ENCODE results near the gene NUDT5. TPM values are rescaled to one million over a fixed set of nuclear protein-coding genes. Genes with fewer than 3 reads are reported as not detected.
"Not testable (repeated sequence)": the region's sequence is repeated elsewhere in the genome, so short reads cannot be mapped to it uniquely, and the experiment has no call there.

NUDT5 gene
- total RNA-seq, 1 experiment from 2014 or later, result 54.0 TPM

DNA sequence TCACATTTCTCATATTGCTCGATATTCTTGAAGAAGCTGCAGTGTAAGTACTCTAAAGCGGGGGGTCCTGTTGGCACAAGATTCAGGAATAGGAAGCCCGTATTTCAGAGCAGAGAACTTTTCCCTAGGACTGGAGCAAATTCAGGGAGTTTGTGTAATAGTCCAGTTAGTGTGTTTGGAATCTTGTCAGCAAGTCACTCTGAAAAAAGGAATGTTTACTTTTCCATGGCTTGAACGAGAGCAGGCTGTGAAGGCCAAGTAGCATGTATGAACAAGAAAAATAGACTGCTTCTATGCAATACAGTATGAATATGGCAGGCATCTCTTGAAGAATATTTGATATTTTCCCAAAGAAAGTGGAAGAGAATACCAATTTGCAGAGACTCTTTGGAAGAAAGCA is 40.1 kb upstream of the NUDT5 start:
- ChIA-PET CTCF (no interaction called here), POLR2A (no interaction called here)
- no TSS peak for BruUV-seq (replicated peaks)
- Histone ChIP-seq H3K4me3 (ENCODE audit: low read depth in 2 of 2, low read length in 2 of 2) (no peak overlapping the region), H3K36me3 (ENCODE audit: control insufficient read depth, insufficient read depth, low read length) (peaks cover 11% of the 10 kb centered on the region), H3K4me1 (ENCODE audit: control insufficient read depth, insufficient read depth, low read length) (no peaks in the 10 kb centered on the region), H3K9me3 (ENCODE audit: control insufficient read depth, insufficient read depth, low read depth, low read length) (no peaks in the 10 kb centered on the region), H3K27me3 (ENCODE audit: control insufficient read depth, insufficient read depth, low read length) (no peaks in the 10 kb centered on the region), H3K27ac (ENCODE audit: low read length) (no peak overlapping the region)
- in situ Hi-C loops (cut with HindIII; ENCODE audit: low pct_unique_long_range_greater_than_20kb, low sequenced_read_pairs), result no loop called here
- TF ChIP-seq POLR2AphosphoS5 (IDR thresholded peaks at IDR 0.05; ENCODE audit: low read depth, low read length), result no peak
- intact Hi-C loops (cut with micrococcal nuclease; ENCODE audit: unreplicated experiment), result no loop called here
- DNase-seq (ENCODE audit: low read depth, low spot score), result no peak
- no peak for ATAC-seq

DNA sequence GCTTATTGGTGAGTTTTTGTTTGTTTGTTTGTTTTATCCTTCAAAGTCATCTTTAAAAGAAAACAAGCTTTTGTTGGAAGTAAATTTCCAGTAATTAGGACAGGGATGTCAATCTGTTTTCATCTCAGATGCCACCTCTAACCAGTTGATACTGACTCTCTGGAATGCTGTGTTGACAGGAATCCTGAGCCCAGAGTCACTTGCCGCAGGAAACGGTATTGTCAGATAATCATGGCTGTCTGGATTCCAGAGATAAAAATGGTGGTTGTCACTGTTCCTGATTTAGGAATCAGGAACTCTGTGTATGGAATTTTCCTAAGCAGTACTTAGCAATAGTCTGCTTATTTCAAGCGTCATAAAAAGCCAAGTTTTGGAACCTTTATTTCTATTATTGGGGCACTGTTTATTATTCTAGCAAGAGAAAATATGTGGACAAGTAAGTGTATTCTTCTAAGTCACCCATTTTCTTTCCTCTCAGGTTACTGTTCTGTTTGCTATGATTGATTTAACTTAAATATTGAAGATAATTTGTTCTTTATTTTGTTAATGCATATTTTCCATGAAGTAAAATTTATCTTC is 39.5 kb upstream of the NUDT5 start:
- Histone ChIP-seq H3K27me3 (ENCODE audit: control insufficient read depth, insufficient read depth, low read length) (no peaks in the 10 kb centered on the region), H3K4me3 (ENCODE audit: low read depth in 2 of 2, low read length in 2 of 2) (no peak overlapping the region), H3K27ac (ENCODE audit: low read length) (no peak overlapping the region), H3K9me3 (ENCODE audit: control insufficient read depth, insufficient read depth, low read depth, low read length) (no peaks in the 10 kb centered on the region), H3K4me1 (ENCODE audit: control insufficient read depth, insufficient read depth, low read length) (no peaks in the 10 kb centered on the region), H3K36me3 (ENCODE audit: control insufficient read depth, insufficient read depth, low read length) (peaks cover 12% of the 10 kb centered on the region)
- DNase-seq (ENCODE audit: low read depth, low spot score), result no peak
- ATAC-seq, result no peak
- ChIA-PET CTCF (no interaction called here), POLR2A (no interaction called here)
- in situ Hi-C loops (cut with HindIII; ENCODE audit: low pct_unique_long_range_greater_than_20kb, low sequenced_read_pairs), result no loop called here
- intact Hi-C loops (cut with micrococcal nuclease; ENCODE audit: unreplicated experiment), result no loop called here
- no TSS peak for BruUV-seq (replicated peaks)
- no peak for TF ChIP-seq SIN3A (IDR thresholded peaks at IDR 0.05; ENCODE audit: borderline replicate concordance, insufficient read depth, low read depth, low read length)
- no peak for TF ChIP-seq TCF7L2 (IDR thresholded peaks at IDR 0.05; ENCODE audit: low read depth, low read length)
- TF ChIP-seq, protein P1, sequence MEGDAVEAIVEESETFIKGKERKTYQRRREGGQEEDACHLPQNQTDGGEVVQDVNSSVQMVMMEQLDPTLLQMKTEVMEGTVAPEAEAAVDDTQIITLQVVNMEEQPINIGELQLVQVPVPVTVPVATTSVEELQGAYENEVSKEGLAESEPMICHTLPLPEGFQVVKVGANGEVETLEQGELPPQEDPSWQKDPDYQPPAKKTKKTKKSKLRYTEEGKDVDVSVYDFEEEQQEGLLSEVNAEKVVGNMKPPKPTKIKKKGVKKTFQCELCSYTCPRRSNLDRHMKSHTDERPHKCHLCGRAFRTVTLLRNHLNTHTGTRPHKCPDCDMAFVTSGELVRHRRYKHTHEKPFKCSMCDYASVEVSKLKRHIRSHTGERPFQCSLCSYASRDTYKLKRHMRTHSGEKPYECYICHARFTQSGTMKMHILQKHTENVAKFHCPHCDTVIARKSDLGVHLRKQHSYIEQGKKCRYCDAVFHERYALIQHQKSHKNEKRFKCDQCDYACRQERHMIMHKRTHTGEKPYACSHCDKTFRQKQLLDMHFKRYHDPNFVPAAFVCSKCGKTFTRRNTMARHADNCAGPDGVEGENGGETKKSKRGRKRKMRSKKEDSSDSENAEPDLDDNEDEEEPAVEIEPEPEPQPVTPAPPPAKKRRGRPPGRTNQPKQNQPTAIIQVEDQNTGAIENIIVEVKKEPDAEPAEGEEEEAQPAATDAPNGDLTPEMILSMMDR (IDR thresholded peaks at IDR 0.05), result no peak
- no peak for TF ChIP-seq POLR2AphosphoS5 (IDR thresholded peaks at IDR 0.05; ENCODE audit: low read depth, low read length)
- TF ChIP-seq, protein P2, sequence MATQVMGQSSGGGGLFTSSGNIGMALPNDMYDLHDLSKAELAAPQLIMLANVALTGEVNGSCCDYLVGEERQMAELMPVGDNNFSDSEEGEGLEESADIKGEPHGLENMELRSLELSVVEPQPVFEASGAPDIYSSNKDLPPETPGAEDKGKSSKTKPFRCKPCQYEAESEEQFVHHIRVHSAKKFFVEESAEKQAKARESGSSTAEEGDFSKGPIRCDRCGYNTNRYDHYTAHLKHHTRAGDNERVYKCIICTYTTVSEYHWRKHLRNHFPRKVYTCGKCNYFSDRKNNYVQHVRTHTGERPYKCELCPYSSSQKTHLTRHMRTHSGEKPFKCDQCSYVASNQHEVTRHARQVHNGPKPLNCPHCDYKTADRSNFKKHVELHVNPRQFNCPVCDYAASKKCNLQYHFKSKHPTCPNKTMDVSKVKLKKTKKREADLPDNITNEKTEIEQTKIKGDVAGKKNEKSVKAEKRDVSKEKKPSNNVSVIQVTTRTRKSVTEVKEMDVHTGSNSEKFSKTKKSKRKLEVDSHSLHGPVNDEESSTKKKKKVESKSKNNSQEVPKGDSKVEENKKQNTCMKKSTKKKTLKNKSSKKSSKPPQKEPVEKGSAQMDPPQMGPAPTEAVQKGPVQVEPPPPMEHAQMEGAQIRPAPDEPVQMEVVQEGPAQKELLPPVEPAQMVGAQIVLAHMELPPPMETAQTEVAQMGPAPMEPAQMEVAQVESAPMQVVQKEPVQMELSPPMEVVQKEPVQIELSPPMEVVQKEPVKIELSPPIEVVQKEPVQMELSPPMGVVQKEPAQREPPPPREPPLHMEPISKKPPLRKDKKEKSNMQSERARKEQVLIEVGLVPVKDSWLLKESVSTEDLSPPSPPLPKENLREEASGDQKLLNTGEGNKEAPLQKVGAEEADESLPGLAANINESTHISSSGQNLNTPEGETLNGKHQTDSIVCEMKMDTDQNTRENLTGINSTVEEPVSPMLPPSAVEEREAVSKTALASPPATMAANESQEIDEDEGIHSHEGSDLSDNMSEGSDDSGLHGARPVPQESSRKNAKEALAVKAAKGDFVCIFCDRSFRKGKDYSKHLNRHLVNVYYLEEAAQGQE (IDR thresholded peaks at IDR 0.05; ENCODE audit: insufficient read depth in 1 of 2, low read depth in 2 of 2, low read length in 1 of 2), result no peak

DNA sequence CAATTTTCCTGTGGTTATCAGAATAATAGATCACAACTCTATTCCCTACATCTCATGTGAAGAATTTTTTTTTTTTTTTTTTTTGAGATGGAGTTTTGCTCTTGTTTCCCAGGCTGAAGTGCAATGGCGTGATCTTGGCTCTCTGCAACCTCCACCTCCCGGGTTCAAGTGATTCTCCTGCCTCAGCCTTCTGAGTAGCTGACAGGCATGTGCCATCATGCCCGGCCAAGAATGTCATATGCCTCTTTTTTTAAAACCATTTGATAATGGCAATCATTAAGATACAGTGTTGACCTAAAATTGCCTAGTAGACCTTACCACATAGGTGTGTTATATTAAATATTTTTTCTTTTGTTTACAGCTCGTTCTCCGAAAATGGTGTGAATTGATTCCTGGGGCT is 39.0 kb upstream of the NUDT5 start:
- ATAC-seq; intact Hi-C loops (cut with micrococcal nuclease; ENCODE audit: unreplicated experiment); H3K4me3 ChIP-seq (ENCODE audit: low read depth in 2 of 2, low read length in 2 of 2); in situ Hi-C loops (cut with HindIII; ENCODE audit: low pct_unique_long_range_greater_than_20kb, low sequenced_read_pairs); H3K27me3 ChIP-seq (ENCODE audit: control insufficient read depth, insufficient read depth, low read length); CTCF ChIA-PET; H3K4me1 ChIP-seq (ENCODE audit: control insufficient read depth, insufficient read depth, low read length); H3K27ac ChIP-seq (ENCODE audit: low read length); POLR2A ChIA-PET; DNase-seq (ENCODE audit: low read depth, low spot score); H3K9me3 ChIP-seq (ENCODE audit: control insufficient read depth, insufficient read depth, low read depth, low read length); BruUV-seq (replicated peaks): not testable (repeated sequence)
- H3K36me3 ChIP-seq (ENCODE audit: control insufficient read depth, insufficient read depth, low read length), result peaks cover 12% of the 10 kb centered on the region
